Mesendoderm (in vitro differentiated cells): ENCODE measurements around the gene CHST13.

ENCODE experiments used
- DNase-seq: peaks from one replicate; pipeline ENCODE4 v3.0.0; 2013
- H2AK5ac ChIP-seq: 2 replicates; pipeline ENCODE4 v1.6.1; 2013; ENCODE audit warnings: low read length, inconsistent platforms
- H2BK120ac ChIP-seq: 2 replicates; pipeline ENCODE4 v1.6.1; 2013; ENCODE audit warnings: low read depth, mild to moderate bottlenecking, low read length, moderate library complexity, mixed read lengths
- H2BK15ac ChIP-seq: replicated peaks from 2 replicates; pipeline ENCODE4 v1.6.1; 2013; ENCODE audit warnings: low read depth, mild to moderate bottlenecking, moderate library complexity
- H2BK5ac ChIP-seq: 2 replicates; pipeline ENCODE4 v1.6.1; 2013; ENCODE audit warnings: low read length, inconsistent platforms
- H3K18ac ChIP-seq: 2 replicates; pipeline ENCODE4 v1.6.1; 2013; ENCODE audit warnings: mild to moderate bottlenecking, low read length, mixed read lengths
- H3K23ac ChIP-seq: one replicate; pipeline ENCODE4 v1.6.1; 2013; ENCODE audit warnings: low read length
- H3K27ac ChIP-seq: 2 replicates; pipeline ENCODE4 v1.5.1; 2013; ENCODE audit warnings: low read depth, mild to moderate bottlenecking, inconsistent platforms, low read length, moderate library complexity
- H3K27me3 ChIP-seq: 2 replicates; pipeline ENCODE4 v1.6.1; 2013; ENCODE audit warnings: low read length, control low read depth, mild to moderate bottlenecking, inconsistent platforms; ENCODE audit not compliant: insufficient read depth, poor library complexity
- H3K36me3 ChIP-seq: 2 replicates; pipeline ENCODE4 v1.6.1; 2013; ENCODE audit warnings: low read length, inconsistent platforms; ENCODE audit not compliant: control insufficient read depth, insufficient read depth
- H3K4ac ChIP-seq: one replicate; pipeline ENCODE4 v1.6.1; 2013; ENCODE audit warnings: low read depth, mild to moderate bottlenecking, low read length, moderate library complexity
- H3K4me1 ChIP-seq: 2 replicates; pipeline ENCODE4 v1.6.1; 2013; ENCODE audit warnings: low read depth, low read length, inconsistent platforms; ENCODE audit not compliant: control insufficient read depth
- H3K4me2 ChIP-seq: 2 replicates; pipeline ENCODE4 v1.6.1; 2013; ENCODE audit warnings: low read length
- H3K4me3 ChIP-seq: 2 replicates; pipeline ENCODE4 v1.5.1; 2013; ENCODE audit warnings: mild to moderate bottlenecking, low read length
- H3K56ac ChIP-seq: one replicate; pipeline ENCODE4 v1.6.1; 2013; ENCODE audit warnings: low read length
- H3K79me1 ChIP-seq: 2 replicates; pipeline ENCODE4 v1.6.1; 2013; ENCODE audit warnings: low read length, inconsistent platforms
- H3K79me2 ChIP-seq: 2 replicates; pipeline ENCODE4 v1.6.1; 2013; ENCODE audit warnings: mild to moderate bottlenecking, low read length; ENCODE audit not compliant: control insufficient read depth, insufficient read depth
- H3K9ac ChIP-seq: 2 replicates; pipeline ENCODE4 v1.6.1; 2013; ENCODE audit warnings: low read length, inconsistent platforms
- H4K5ac ChIP-seq: one replicate; pipeline ENCODE4 v1.6.1; 2013; ENCODE audit warnings: low read length
- H4K8ac ChIP-seq: one replicate; pipeline ENCODE4 v1.6.1; 2013; ENCODE audit warnings: low read depth, mild to moderate bottlenecking, control low read depth, low read length, moderate library complexity
- WGBS: extraction: QIAGEN DNeasy Blood & Tissue Kit; methylation state at CpG from one replicate; pipeline ENCODE4 v1.1.7; 2013; ENCODE audit warnings: low lambda C conversion rate, missing lambda C conversion rate; ENCODE audit not compliant: insufficient coverage; ENCODE audit errors: extremely low coverage; 5-methylcytosine and 5-hydroxymethylcytosine counted together

The CHST13 gene

GRCh38 chr3:126507886-126508285 is 16.1 kb upstream of the CHST13 start:
- no peak overlapping the region for H3K23ac ChIP-seq
- no peaks in the 10 kb centered on the region for H3K4me1 ChIP-seq
- H3K4ac ChIP-seq = no peak overlapping the region
- no peak overlapping the region for H2BK15ac ChIP-seq
- H2BK120ac ChIP-seq = no peak overlapping the region
- no peak overlapping the region for H3K18ac ChIP-seq
- H3K4me2 ChIP-seq = no peak overlapping the region
- no peaks in the 10 kb centered on the region for H3K36me3 ChIP-seq
- no peak overlapping the region for H3K56ac ChIP-seq
- no peaks in the 10 kb centered on the region for H3K79me2 ChIP-seq
- DNase-seq = no peak
- no peaks in the 10 kb centered on the region for H3K27me3 ChIP-seq
- no peak overlapping the region for H3K9ac ChIP-seq
- H2AK5ac ChIP-seq = no peak overlapping the region
- no peak overlapping the region for H4K5ac ChIP-seq
- H2BK5ac ChIP-seq = no peak overlapping the region
- H4K8ac ChIP-seq = no peak overlapping the region
- no peak overlapping the region for H3K27ac ChIP-seq
- H3K4me3 ChIP-seq = no peak overlapping the region
- H3K79me1 ChIP-seq = no peaks in the 10 kb centered on the region
- WGBS = no CpG with 5 or more reads among the region's 9 CpGs

- Histone ChIP-seq H3K56ac (no peak overlapping the region), H3K36me3 (no peaks in the 10 kb centered on the region), H2BK120ac (no peak overlapping the region), H3K27ac (no peak overlapping the region), H3K9ac (no peak overlapping the region), H4K8ac (no peak overlapping the region), H3K27me3 (no peaks in the 10 kb centered on the region), H3K79me2 (no peaks in the 10 kb centered on the region), H3K4me1 (no peaks in the 10 kb centered on the region), H3K23ac (no peak overlapping the region), H2BK5ac (no peak overlapping the region), H2BK15ac (no peak overlapping the region), H4K5ac (no peak overlapping the region), H3K4me3 (no peak overlapping the region), H3K4me2 (no peak overlapping the region), H3K4ac (no peak overlapping the region), H2AK5ac (no peak overlapping the region), H3K18ac (no peak overlapping the region), H3K79me1 (no peaks in the 10 kb centered on the region)
- WGBS = no CpG with 5 or more reads among the region's 4 CpGs
- DNase-seq = no peak
These were observed 15.4 kb upstream of the CHST13 start for GRCh38 chr3:126508564-126508964.

- no peak overlapping the region for H3K23ac ChIP-seq
- H3K18ac ChIP-seq = no peak overlapping the region
- H2BK5ac ChIP-seq = no peak overlapping the region
- H4K5ac ChIP-seq = no peak overlapping the region
- H4K8ac ChIP-seq = no peak overlapping the region
- DNase-seq = no peak
- no peak overlapping the region for H3K9ac ChIP-seq
- no peak overlapping the region for H3K27ac ChIP-seq
- no peak overlapping the region for H3K4ac ChIP-seq
- H3K4me3 ChIP-seq = no peak overlapping the region
- no peaks in the 10 kb centered on the region for H3K36me3 ChIP-seq
- no peaks in the 10 kb centered on the region for H3K27me3 ChIP-seq
- no peaks in the 10 kb centered on the region for H3K79me2 ChIP-seq
- no CpG with 5 or more reads among the region's 18 CpGs for WGBS
- no peak overlapping the region for H2BK120ac ChIP-seq
- H3K79me1 ChIP-seq = no peaks in the 10 kb centered on the region
- H2AK5ac ChIP-seq = no peak overlapping the region
- no peak overlapping the region for H3K56ac ChIP-seq
- H3K4me1 ChIP-seq = no peaks in the 10 kb centered on the region
- no peak overlapping the region for H2BK15ac ChIP-seq
- no peak overlapping the region for H3K4me2 ChIP-seq
These were observed 14.2 kb upstream of the CHST13 start for GRCh38 chr3:126509597-126510307.

- no peak overlapping the region for H3K4me2 ChIP-seq
- H3K4me1 ChIP-seq = no peaks in the 10 kb centered on the region
- no peak overlapping the region for H4K8ac ChIP-seq
- H3K4me3 ChIP-seq = no peak overlapping the region
- H3K9ac ChIP-seq = no peak overlapping the region
- no peak overlapping the region for H2BK120ac ChIP-seq
- H3K23ac ChIP-seq = no peak overlapping the region
- H3K18ac ChIP-seq = no peak overlapping the region
- H4K5ac ChIP-seq = no peak overlapping the region
- no peak overlapping the region for H2BK5ac ChIP-seq
- H2BK15ac ChIP-seq = no peak overlapping the region
- no peak overlapping the region for H3K56ac ChIP-seq
- WGBS = no CpG with 5 or more reads among the region's 22 CpGs
- no peaks in the 10 kb centered on the region for H3K36me3 ChIP-seq
- H3K4ac ChIP-seq = no peak overlapping the region
- H3K79me2 ChIP-seq = no peaks in the 10 kb centered on the region
- H3K27me3 ChIP-seq = no peaks in the 10 kb centered on the region
- no peak overlapping the region for H2AK5ac ChIP-seq
- H3K79me1 ChIP-seq = no peaks in the 10 kb centered on the region
- H3K27ac ChIP-seq = no peak overlapping the region
- DNase-seq = no peak
These were observed 13.5 kb upstream of the CHST13 start for GRCh38 chr3:126510308-126510910.

- Histone ChIP-seq H3K79me2 (no peaks in the 10 kb centered on the region), H3K27me3 (no peaks in the 10 kb centered on the region), H4K8ac (no peak overlapping the region), H2BK120ac (no peak overlapping the region), H4K5ac (no peak overlapping the region), H2BK5ac (no peak overlapping the region), H2BK15ac (no peak overlapping the region), H3K27ac (no peak overlapping the region), H3K79me1 (no peaks in the 10 kb centered on the region), H3K9ac (no peak overlapping the region), H2AK5ac (no peak overlapping the region), H3K18ac (no peak overlapping the region), H3K4me2 (no peak overlapping the region), H3K36me3 (no peaks in the 10 kb centered on the region), H3K4me3 (no peak overlapping the region), H3K4me1 (no peaks in the 10 kb centered on the region), H3K23ac (no peak overlapping the region), H3K56ac (no peak overlapping the region), H3K4ac (no peak overlapping the region)
- DNase-seq = no peak
- no CpG with 5 or more reads among the region's 7 CpGs for WGBS
These were observed 12.7 kb upstream of the CHST13 start for GRCh38 chr3:126511291-126511690.

- H3K4ac ChIP-seq = no peak overlapping the region
- H3K4me1 ChIP-seq = no peaks in the 10 kb centered on the region
- H3K36me3 ChIP-seq = no peaks in the 10 kb centered on the region
- H3K56ac ChIP-seq = no peak overlapping the region
- no peaks in the 10 kb centered on the region for H3K27me3 ChIP-seq
- DNase-seq = no peak
- H3K79me2 ChIP-seq = no peaks in the 10 kb centered on the region
- no peak overlapping the region for H4K8ac ChIP-seq
- no peak overlapping the region for H3K23ac ChIP-seq
- H2AK5ac ChIP-seq = no peak overlapping the region
- H2BK120ac ChIP-seq = no peak overlapping the region
- WGBS = no CpG with 5 or more reads among the region's 7 CpGs
- no peak overlapping the region for H3K4me2 ChIP-seq
- H3K9ac ChIP-seq = no peak overlapping the region
- no peak overlapping the region for H2BK5ac ChIP-seq
- H3K79me1 ChIP-seq = no peaks in the 10 kb centered on the region
- no peak overlapping the region for H4K5ac ChIP-seq
- no peak overlapping the region for H3K27ac ChIP-seq
- no peak overlapping the region for H3K18ac ChIP-seq
- no peak overlapping the region for H2BK15ac ChIP-seq
- no peak overlapping the region for H3K4me3 ChIP-seq
These were observed 11.9 kb upstream of the CHST13 start for GRCh38 chr3:126512026-126512425.
